HG02970 (cell line): ENCODE results near the gene TPRN.

Experiments used
- ATAC-seq: cut with Tn5 transposase; IDR thresholded peaks from one replicate; pipeline ENCODE4 v1.9.1; 2021; ENCODE audit warnings: mild to moderate bottlenecking, moderate library complexity, moderate number of reproducible peaks; ENCODE audit not compliant: unreplicated experiment, low FRiP score

The TPRN gene

DNA sequence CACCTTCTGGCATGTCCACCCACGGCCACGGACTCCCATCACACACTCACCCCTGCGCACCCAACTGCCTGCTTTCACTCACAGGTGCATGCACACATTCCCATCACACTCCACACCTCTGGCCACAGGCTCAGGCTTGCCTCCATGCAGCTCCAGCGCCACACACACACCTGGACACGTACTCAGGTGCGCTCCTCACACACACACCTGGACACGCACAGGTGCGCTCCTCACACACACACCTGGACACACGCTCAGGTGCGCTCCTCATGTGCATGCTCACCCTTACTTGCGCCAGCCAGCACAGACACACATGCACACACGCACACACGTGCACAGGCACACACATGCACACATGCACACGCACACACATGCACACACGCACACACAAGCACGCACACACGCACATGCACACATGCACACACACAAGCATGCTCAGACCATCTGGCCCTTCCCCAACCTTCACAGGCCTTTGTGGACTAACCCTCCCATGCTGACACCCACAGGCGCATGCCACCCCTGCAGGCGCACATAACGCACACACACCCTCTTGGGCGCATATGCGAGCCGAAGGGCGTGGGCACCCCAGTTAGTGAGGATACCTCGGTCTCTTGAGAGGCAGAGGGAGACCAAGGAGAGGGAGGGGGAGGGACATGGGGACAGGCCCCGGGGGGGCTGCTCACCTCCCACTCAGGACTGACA lies 53.3 kb downstream of the TPRN start:
- ATAC-seq = no peak

DNA sequence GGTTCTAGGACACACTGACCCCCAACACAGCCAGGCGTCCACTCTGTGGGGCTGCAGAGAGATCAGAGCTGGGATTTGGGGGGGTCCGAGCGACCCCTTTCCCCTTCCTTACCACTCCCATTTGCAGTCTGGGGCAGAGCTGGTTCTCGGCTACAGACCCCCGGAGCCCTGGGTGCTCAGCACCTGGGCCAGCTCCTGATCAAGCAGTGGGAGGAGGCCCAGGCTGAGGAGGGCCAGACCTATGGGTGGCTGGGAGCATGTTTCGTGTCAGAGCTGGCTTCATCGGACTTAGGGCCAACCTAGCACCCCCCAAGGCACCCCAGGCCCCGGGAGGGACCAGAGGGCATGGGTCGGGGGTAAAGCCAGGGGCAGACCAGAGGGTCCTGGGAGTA lies 54.0 kb downstream of the TPRN start:
- ATAC-seq = no peak

DNA sequence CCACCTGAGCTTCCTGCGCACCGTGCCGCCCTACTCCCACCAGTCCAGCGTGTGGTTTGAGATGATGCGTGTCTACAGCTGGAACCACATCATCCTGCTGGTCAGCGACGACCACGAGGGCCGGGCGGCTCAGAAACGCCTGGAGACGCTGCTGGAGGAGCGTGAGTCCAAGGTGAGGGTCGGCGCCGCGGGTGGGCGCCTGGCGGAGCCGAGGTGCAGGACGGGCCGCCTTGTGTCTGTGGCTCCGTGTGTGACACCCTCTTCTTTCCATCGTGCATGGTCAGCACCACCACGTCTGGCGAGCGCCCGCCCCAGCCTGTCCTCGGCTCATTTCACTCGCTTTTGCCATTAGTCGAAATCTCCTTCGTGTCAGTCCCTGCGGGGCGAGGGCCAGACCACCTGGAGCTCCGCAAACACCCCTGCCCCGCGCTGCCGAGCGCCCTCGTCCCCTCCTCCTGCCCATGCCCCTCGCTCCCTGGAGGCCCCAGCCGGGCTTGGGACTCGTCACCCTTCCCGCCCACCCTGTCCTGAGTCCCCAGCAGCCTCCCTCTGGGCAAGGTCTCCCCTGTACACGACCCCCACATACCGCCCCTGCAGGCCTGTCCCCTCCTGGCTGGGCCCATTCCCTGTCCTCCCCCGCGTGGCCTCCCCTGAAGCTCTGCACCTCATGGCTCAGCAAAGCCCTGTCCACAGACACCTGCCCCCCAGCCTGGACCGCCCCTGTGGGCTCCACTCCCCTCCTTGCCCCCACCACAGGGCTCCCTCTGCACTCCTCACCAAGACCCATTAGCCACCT lies 54.6 kb downstream of the TPRN start:
- no peak for ATAC-seq

DNA sequence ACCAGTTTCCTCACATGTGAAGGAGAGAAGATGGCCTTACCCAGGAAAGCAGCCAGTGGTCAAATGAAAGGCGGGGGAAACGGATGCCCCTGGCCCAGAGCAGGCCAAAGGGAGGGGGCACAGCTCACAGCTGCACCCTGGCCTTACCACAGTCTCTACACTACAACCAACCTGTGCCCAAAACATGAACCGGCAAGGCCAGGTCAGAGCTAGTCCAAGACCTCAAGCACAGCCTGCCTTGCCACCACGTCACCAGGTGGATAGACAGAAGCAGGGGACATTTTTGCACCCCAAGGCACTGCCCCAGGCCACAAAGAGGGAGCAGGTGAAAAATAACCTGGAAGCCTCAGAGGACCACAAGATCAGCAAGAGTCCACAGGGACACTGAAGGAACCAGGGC lies 57.1 kb downstream of the TPRN start:
- ATAC-seq = no peak

DNA sequence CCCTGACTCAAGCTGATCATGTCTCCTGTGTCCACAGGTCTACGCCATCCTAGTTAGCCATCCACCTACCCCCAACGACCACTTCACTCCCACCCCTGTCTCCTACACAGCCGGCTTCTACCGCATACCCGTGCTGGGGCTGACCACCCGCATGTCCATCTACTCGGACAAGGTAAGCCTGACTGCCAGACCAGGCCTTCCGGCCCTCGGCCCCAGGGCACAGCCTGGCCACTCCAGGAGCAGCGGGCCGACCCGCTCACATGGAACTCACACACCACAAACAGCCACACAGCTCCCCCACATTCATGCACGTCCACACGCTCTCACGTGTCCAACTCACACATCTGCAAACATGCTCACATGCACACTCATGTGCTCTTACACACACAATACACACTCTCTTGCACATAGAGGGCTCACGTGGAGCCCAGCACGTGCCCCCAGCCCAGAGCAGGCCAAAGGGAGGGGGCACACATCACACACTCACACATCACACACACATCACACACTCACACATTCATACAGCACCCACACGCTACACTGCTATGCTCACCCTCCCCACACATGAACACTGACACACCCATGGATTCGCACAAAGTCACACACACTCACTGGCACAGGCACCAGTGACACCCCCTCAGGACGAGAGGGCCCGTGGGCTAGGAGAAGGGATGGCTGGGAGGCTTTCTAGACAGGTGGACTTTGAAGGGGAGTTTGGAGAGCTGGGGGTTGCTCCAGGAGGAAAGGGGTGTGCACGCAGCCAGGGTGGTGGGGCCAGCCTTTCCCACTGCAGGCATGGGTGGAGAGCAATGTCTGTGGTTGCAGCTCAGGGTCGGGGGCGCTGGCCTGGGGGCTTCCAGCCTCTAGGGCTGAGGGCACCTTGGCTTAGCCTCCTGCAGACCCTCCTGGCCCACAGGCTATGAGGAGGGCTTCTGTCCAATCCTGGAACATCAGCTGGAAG lies 58.3 kb downstream of the TPRN start:
- no peak for ATAC-seq
